Colonic mucosa (tissue), 4 donors: ENCODE measurements around the gene CYP27A1. TPM values are rescaled to one million over a fixed set of nuclear protein-coding genes. Genes with fewer than 3 reads are reported as not detected.
A peak's percentile ranks its signal among the peaks of the same experiment; 100 is the strongest.

Experiments
- DNase-seq: peaks from one replicate; pipeline ENCODE4 v3.0.0-alpha.2; 2020
- H3K27ac ChIP-seq: fragments of 200-600 bp; one replicate; pipeline ENCODE4 v1.8.0; 2021
- H3K27me3 ChIP-seq: fragments of 200-600 bp; one replicate; pipeline ENCODE4 v1.8.0; 2021
- H3K36me3 ChIP-seq: fragments of 200-600 bp; one replicate; pipeline ENCODE4 v1.8.0; 2021
- H3K4me1 ChIP-seq: fragments of 200-600 bp; one replicate; pipeline ENCODE4 v1.8.0; 2021; ENCODE audit warnings: mild to moderate bottlenecking
- H3K4me3 ChIP-seq: fragments of 200-600 bp; one replicate; pipeline ENCODE4 v1.8.0; 2021
- H3K9ac ChIP-seq, 2 donors: one replicate each; pipeline ENCODE4 v1.7.0; 2013; ENCODE audit warnings: control low read depth in 2 of 2, low read depth in 2 of 2, low read length in 2 of 2
- H3K9me3 ChIP-seq: fragments of 200-600 bp; one replicate; pipeline ENCODE4 v1.8.0; 2021
- intact Hi-C: fragments of 100-400 bp; cut with DNase I; formaldehyde crosslinking; loops from one replicate; pipeline ENCODE4 v1.14.1; 2022
- total RNA-seq, 2 donors: library from RNA; stranded (reverse); fragmentation: NEBNext Ultra II Directional in 1 of 2; extraction: Animal tissue kit (Norgen Biotek cat#: 25700) in 1 of 2; gene quantifications; one replicate each; pipeline ENCODE4 v1.2.1, GENCODE V29; 2021
- TF ChIP-seq, protein P1 (sequence below): fragments of 200-600 bp; IDR thresholded peaks from one replicate; pipeline ENCODE4 v1.8.0; 2022; ENCODE audit warnings: antibody characterized with exemption, mild to moderate bottlenecking
- donor health status: healthy.
- donor health status: DM: no; HTN: no; CAD: no.
- donor health status: DM: no; HTN: no; CAD: no.

The CYP27A1 gene
- total RNA-seq, 2 donors from 2014 or later, result 21.7 to 54.0 TPM

DNA sequence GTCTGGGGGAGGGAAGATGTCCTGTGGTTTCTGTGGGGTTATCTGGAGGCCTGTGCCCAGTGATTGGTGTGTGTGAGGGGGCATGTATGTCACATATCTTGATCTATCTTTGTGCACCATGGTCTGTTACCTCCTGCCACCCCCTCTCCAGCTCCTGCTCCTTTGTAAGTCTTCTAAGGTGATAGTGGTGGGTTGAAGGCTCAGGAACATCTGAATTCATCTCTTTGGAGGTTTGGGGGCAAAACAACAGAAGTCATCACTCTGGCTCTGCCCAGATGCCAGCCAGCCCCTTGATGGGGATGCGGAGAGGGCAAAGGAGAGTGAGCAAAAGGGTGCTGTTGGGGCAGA is 74.9 kb downstream of the CYP27A1 start:
- H3K9me3 ChIP-seq, result no peaks in the 10 kb centered on the region
- no peak overlapping the region for H3K9ac ChIP-seq
- no peak for DNase-seq
- TF ChIP-seq, protein P1, sequence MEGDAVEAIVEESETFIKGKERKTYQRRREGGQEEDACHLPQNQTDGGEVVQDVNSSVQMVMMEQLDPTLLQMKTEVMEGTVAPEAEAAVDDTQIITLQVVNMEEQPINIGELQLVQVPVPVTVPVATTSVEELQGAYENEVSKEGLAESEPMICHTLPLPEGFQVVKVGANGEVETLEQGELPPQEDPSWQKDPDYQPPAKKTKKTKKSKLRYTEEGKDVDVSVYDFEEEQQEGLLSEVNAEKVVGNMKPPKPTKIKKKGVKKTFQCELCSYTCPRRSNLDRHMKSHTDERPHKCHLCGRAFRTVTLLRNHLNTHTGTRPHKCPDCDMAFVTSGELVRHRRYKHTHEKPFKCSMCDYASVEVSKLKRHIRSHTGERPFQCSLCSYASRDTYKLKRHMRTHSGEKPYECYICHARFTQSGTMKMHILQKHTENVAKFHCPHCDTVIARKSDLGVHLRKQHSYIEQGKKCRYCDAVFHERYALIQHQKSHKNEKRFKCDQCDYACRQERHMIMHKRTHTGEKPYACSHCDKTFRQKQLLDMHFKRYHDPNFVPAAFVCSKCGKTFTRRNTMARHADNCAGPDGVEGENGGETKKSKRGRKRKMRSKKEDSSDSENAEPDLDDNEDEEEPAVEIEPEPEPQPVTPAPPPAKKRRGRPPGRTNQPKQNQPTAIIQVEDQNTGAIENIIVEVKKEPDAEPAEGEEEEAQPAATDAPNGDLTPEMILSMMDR, result no peak
- no peaks in the 10 kb centered on the region for H3K4me1 ChIP-seq
- intact Hi-C loops, result no loop called here
- H3K27ac ChIP-seq, result no peak overlapping the region
- H3K4me3 ChIP-seq, result no peak overlapping the region
- H3K36me3 ChIP-seq, result no peaks in the 10 kb centered on the region
- peaks cover 61% of the 10 kb centered on the region for H3K27me3 ChIP-seq

DNA sequence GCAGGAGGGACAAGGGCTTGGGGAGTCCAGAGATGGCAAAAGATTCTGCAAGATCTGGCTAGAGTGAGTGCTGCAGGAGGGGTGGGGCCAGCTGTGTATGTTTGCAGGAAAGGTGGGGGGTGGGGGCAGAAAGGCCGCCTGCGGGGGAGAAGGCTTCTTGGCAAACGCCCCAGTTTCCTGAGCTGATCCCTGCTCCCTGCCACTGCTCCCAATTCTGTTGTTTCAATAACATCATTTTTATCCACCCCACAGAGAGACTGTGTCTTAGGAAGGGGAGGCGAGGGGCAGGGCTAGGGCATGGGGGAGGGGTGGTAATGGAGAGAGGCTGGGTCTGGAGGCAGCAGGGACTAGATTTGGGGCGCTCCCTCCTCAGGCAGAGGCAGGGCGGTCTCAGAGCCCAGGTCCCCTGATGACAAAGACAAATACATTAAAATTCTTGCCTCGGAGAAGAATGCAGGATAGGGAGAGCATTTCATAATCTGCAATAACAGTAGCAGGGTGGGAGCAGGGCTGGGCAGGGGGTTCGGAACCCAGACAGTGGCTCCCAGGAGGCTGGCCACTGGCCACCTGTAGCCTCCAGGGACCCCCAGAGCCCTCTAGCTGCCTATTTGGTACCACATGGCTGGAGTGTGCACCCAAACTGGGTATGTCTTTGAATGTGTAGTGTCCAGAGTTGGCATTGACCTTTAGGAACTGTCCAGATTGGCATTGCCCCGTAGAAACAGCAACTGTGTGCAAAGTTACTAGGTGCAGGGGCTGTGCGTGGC is 75.6 kb downstream of the CYP27A1 start:
- H3K4me1 ChIP-seq, result no peaks in the 10 kb centered on the region
- TF ChIP-seq, protein P1, result no peak
- H3K9ac ChIP-seq, result no peak overlapping the region
- H3K27me3 ChIP-seq, result peaks cover 66% of the 10 kb centered on the region
- no peaks in the 10 kb centered on the region for H3K9me3 ChIP-seq
- H3K36me3 ChIP-seq, result no peaks in the 10 kb centered on the region
- no peak for DNase-seq
- no peak overlapping the region for H3K4me3 ChIP-seq
- H3K27ac ChIP-seq, result no peak overlapping the region
- intact Hi-C loops, result no loop called here

DNA sequence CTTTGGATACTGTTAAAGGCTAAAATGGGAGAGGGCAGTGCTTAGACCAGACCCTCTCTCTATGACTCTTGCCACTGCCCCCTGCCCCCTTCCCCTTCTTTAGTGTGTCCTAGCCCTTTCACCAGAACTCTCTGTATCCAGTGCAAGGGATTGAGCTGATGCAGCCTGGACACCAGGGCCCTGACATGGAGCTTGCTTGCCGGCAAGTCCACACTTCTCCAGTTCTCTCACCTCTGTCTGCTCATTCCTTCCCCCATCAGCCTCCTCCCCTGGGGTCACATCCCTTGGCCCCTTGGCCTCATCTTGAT is 76.1 kb downstream of the CYP27A1 start:
- DNase-seq, result no peak
- H3K36me3 ChIP-seq, result no peaks in the 10 kb centered on the region
- no peaks in the 10 kb centered on the region for H3K4me1 ChIP-seq
- H3K9ac ChIP-seq, result no peak overlapping the region
- H3K4me3 ChIP-seq, result no peak overlapping the region
- TF ChIP-seq, protein P1, result no peak
- no peak overlapping the region for H3K27ac ChIP-seq
- peaks cover 65% of the 10 kb centered on the region for H3K27me3 ChIP-seq
- intact Hi-C loops, result no loop called here
- no peaks in the 10 kb centered on the region for H3K9me3 ChIP-seq

DNA sequence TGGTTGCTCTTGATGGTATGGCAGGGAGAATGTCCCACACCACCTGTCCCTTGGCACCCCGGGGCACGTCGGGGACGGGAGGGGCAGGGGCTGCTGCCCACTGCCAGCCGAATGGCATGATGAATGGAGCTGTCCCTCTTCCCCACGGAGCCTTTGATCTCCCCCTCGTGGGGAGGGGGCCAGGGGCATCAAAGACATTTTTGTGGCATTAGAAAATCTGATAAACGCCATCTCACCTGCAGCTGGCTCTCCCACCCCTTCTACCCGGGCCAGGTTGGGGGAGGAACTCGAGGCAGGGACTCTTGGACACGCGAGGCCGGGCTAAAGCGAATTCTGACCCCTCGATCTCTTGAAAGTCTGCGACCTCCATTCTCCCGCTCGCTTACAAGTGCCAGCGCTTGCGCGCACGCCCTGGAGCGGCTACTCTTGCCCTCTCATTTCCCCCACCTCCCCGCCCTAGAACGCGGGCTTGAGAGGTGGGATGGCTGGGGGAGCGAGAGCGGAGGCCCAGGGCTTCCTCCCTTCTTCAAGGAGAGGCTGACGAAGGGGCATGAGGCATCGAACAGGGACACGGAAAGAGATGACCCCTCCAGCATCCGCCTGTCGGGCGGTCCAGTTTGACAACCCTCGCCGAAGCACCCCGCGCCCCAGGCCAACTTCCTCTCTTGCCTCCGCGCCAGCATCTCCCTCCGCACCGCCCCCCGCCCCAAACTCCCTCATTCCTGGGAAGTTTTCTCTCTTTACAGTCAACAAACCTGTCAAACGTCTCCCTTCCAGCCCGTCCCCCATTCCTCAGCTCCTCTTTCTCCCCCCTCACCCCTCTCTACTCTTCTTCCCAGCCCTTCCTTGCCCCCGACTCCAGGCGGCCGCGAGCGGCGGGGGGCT is 77.0 kb downstream of the CYP27A1 start:
- Histone ChIP-seq H3K9ac (no peak overlapping the region), H3K4me1 (no peaks in the 10 kb centered on the region), H3K36me3 (no peaks in the 10 kb centered on the region), H3K27me3 (peaks cover 60% of the 10 kb centered on the region), H3K9me3 (no peaks in the 10 kb centered on the region), H3K27ac (no peak overlapping the region), H3K4me3 (no peak overlapping the region)
- no peak for DNase-seq
- intact Hi-C loops, result no loop called here
- TF ChIP-seq, protein P1, result no peak

DNA sequence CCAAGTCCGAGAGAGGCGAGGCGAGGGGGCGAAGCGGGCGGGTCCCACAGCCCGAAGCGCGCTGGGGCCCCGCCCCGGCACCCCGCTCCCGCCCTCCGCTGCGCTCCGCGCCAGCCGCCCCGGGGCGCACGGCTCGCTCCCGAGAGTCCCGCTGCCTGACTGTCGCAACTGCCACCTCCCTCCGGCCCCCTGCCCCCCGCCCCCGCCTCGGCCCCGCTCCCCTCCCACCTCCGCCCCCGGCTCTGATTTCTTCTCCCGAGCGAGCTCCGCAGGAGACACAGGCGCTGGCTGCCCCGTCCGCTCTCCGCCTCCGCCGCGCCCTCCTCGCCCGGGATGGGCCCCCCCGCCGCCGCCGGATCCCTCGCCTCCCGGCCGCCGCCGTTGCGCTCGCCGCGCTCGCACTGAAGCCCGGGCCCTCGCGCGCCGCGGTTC is 77.6 kb downstream of the CYP27A1 start, which contains the start of gene WNT6:
Gene WNT6, plus strand, starts transcription at position 250 of the 432 bp plus-strand sequence. CDS start 233 bp downstream, outside the sequence.
- intact Hi-C loops, result no loop called here
- no peaks in the 10 kb centered on the region for H3K36me3 ChIP-seq
- TF ChIP-seq, protein P1, result no peak
- H3K9ac ChIP-seq, result peak within 1 kb of the TSS in 1 of 2 donors; percentile 35
- H3K9me3 ChIP-seq, result no peaks in the 10 kb centered on the region
- peaks cover 60% of the 10 kb centered on the region for H3K27me3 ChIP-seq
- no peaks in the 10 kb centered on the region for H3K4me1 ChIP-seq
- peak within 1 kb of the TSS; percentile 7 for H3K4me3 ChIP-seq
- DNase-seq, result no peak
- H3K27ac ChIP-seq, result no peak within 1 kb of the TSS
